Mammary epithelial cell (primary cell): Measurements from ENCODE around the gene SNX12.

Experiments used
- EZH2 ChIP-seq: IDR thresholded peaks from 2 replicates; pipeline ENCODE4 v1.6.1; 2012; ENCODE audit warnings: low read length, inconsistent platforms, borderline replicate concordance
- TF ChIP-seq, protein P1 (sequence below), 2 donors: IDR thresholded peaks in 1 of 2; conservative IDR thresholded peaks in 1 of 2; 2 replicates each; pipeline ENCODE4 v1.5.1; 2011 to 2012; ENCODE audit warnings: inconsistent platforms in 2 of 2, low read length in 2 of 2, mild to moderate bottlenecking in 2 of 2, control low read depth in 1 of 2, low read depth in 1 of 2; ENCODE audit not compliant: insufficient read depth in 1 of 2; ENCODE audit errors: extremely low read depth in 1 of 2

GRCh38 chrX:71095033-71095432 lies 26.9 kb upstream of the SNX12 start:
- TF ChIP-seq, protein P1, sequence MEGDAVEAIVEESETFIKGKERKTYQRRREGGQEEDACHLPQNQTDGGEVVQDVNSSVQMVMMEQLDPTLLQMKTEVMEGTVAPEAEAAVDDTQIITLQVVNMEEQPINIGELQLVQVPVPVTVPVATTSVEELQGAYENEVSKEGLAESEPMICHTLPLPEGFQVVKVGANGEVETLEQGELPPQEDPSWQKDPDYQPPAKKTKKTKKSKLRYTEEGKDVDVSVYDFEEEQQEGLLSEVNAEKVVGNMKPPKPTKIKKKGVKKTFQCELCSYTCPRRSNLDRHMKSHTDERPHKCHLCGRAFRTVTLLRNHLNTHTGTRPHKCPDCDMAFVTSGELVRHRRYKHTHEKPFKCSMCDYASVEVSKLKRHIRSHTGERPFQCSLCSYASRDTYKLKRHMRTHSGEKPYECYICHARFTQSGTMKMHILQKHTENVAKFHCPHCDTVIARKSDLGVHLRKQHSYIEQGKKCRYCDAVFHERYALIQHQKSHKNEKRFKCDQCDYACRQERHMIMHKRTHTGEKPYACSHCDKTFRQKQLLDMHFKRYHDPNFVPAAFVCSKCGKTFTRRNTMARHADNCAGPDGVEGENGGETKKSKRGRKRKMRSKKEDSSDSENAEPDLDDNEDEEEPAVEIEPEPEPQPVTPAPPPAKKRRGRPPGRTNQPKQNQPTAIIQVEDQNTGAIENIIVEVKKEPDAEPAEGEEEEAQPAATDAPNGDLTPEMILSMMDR (conservative IDR thresholded peaks at IDR 0.05 in 1 of 2, IDR thresholded peaks at IDR 0.05 in 1 of 2; ENCODE audit: extremely low read depth in 1 of 2, insufficient read depth in 1 of 2, low read depth in 1 of 2, low read length in 2 of 2): no peak
- TF ChIP-seq EZH2: no peak
